Mucosa of stomach (tissue), 1 donor: Measurements from ENCODE around the gene TMCC2.

Experiments
- H3K27me3 ChIP-seq: one replicate; pipeline ENCODE4 v1.7.0; 2013; ENCODE audit warnings: mild to moderate bottlenecking, low read length; ENCODE audit not compliant: control insufficient read depth, insufficient read depth
- H3K36me3 ChIP-seq: one replicate; pipeline ENCODE4 v1.7.0; 2013; ENCODE audit warnings: low read length; ENCODE audit not compliant: control insufficient read depth, insufficient read depth
- H3K4me1 ChIP-seq: one replicate; pipeline ENCODE4 v1.7.0; 2013; ENCODE audit warnings: mild to moderate bottlenecking, low read length; ENCODE audit not compliant: control insufficient read depth, insufficient read depth
- H3K4me3 ChIP-seq: one replicate; pipeline ENCODE4 v1.7.0; 2013; ENCODE audit warnings: low read length
- H3K9ac ChIP-seq: one replicate; pipeline ENCODE4 v1.7.0; 2013; ENCODE audit warnings: mild to moderate bottlenecking, low read length, moderate library complexity
- H3K9me3 ChIP-seq: one replicate; pipeline ENCODE4 v1.7.0; 2013; ENCODE audit warnings: mild to moderate bottlenecking, low read length, moderate library complexity; ENCODE audit not compliant: control insufficient read depth
- donor health status: Pancreatic carcinoma.

TMCC2 gene

GRCh38 chr1:205283270-205284147, 55.8 kb downstream of the TMCC2 start:
- Histone ChIP-seq H3K9ac (no peak overlapping the region), H3K9me3 (no peaks in the 10 kb centered on the region), H3K27me3 (no peaks in the 10 kb centered on the region), H3K36me3 (no peaks in the 10 kb centered on the region), H3K4me3 (no peak overlapping the region), H3K4me1 (peaks cover 15% of the 10 kb centered on the region)

GRCh38 chr1:205284420-205285144, 56.8 kb downstream of the TMCC2 start:
- no peak overlapping the region for H3K9ac ChIP-seq
- no peaks in the 10 kb centered on the region for H3K36me3 ChIP-seq
- H3K4me3 ChIP-seq, result no peak overlapping the region
- H3K4me1 ChIP-seq, result peaks cover 15% of the 10 kb centered on the region
- no peaks in the 10 kb centered on the region for H3K27me3 ChIP-seq
- H3K9me3 ChIP-seq, result no peaks in the 10 kb centered on the region

- no peaks in the 10 kb centered on the region for H3K27me3 ChIP-seq
- no peak overlapping the region for H3K4me3 ChIP-seq
- peaks cover 15% of the 10 kb centered on the region for H3K4me1 ChIP-seq
- no peaks in the 10 kb centered on the region for H3K36me3 ChIP-seq
- H3K9ac ChIP-seq, result no peak overlapping the region
- H3K9me3 ChIP-seq, result no peaks in the 10 kb centered on the region
Measured at GRCh38 chr1:205285381-205286101, 57.8 kb downstream of the TMCC2 start.

GRCh38 chr1:205286335-205286950, 58.7 kb downstream of the TMCC2 start:
- no peak overlapping the region for H3K4me3 ChIP-seq
- H3K36me3 ChIP-seq, result no peaks in the 10 kb centered on the region
- no peaks in the 10 kb centered on the region for H3K27me3 ChIP-seq
- no peak overlapping the region for H3K9ac ChIP-seq
- no peaks in the 10 kb centered on the region for H3K9me3 ChIP-seq
- peaks cover 15% of the 10 kb centered on the region for H3K4me1 ChIP-seq

- Histone ChIP-seq H3K36me3 (no peaks in the 10 kb centered on the region), H3K4me1 (peaks cover 15% of the 10 kb centered on the region), H3K27me3 (no peaks in the 10 kb centered on the region), H3K9me3 (no peaks in the 10 kb centered on the region), H3K4me3 (no peak overlapping the region), H3K9ac (no peak overlapping the region)
Measured at GRCh38 chr1:205287076-205287475, 59.3 kb downstream of the TMCC2 start.

- Histone ChIP-seq H3K9ac (no peak overlapping the region), H3K9me3 (no peaks in the 10 kb centered on the region), H3K4me1 (peaks cover 15% of the 10 kb centered on the region), H3K36me3 (no peaks in the 10 kb centered on the region), H3K27me3 (no peaks in the 10 kb centered on the region), H3K4me3 (no peak overlapping the region)
Measured at GRCh38 chr1:205287767-205288559, 60.2 kb downstream of the TMCC2 start.

GRCh38 chr1:205291596-205291995, 63.9 kb downstream of the TMCC2 start:
- Histone ChIP-seq H3K9me3 (no peaks in the 10 kb centered on the region), H3K4me3 (no peak overlapping the region), H3K4me1 (peaks cover 14% of the 10 kb centered on the region), H3K27me3 (no peaks in the 10 kb centered on the region), H3K9ac (no peak overlapping the region), H3K36me3 (no peaks in the 10 kb centered on the region)

GRCh38 chr1:205293350-205294074, 65.8 kb downstream of the TMCC2 start:
- Histone ChIP-seq H3K4me3 (no peak overlapping the region), H3K9me3 (no peaks in the 10 kb centered on the region), H3K9ac (peak overlapping the region; percentile 14), H3K4me1 (peaks cover 5% of the 10 kb centered on the region), H3K36me3 (no peaks in the 10 kb centered on the region), H3K27me3 (no peaks in the 10 kb centered on the region)

- no peaks in the 10 kb centered on the region for H3K27me3 ChIP-seq
- no peaks in the 10 kb centered on the region for H3K36me3 ChIP-seq
- H3K9ac ChIP-seq, result peak overlapping the region; percentile 14
- H3K4me1 ChIP-seq, result peaks cover 5% of the 10 kb centered on the region
- no peaks in the 10 kb centered on the region for H3K9me3 ChIP-seq
- H3K4me3 ChIP-seq, result no peak overlapping the region
Measured at GRCh38 chr1:205294175-205294917, 66.6 kb downstream of the TMCC2 start.

- Histone ChIP-seq H3K36me3 (no peaks in the 10 kb centered on the region), H3K27me3 (no peaks in the 10 kb centered on the region), H3K4me3 (no peak overlapping the region), H3K4me1 (peaks cover 5% of the 10 kb centered on the region), H3K9ac (no peak overlapping the region), H3K9me3 (no peaks in the 10 kb centered on the region)
Measured at GRCh38 chr1:205294934-205295333, 67.2 kb downstream of the TMCC2 start.
